Mucosa of descending colon (tissue), 3 donors: ENCODE results near the gene HOXB5. TPM values are rescaled to one million over a fixed set of nuclear protein-coding genes. Genes with fewer than 3 reads are reported as not detected.

ENCODE experiments used
- ATAC-seq: fragments of 200-7000 bp; cut with Tn5 transposase; one replicate; pipeline ENCODE4 v1.9.1; 2020; ENCODE audit warnings: mild to moderate bottlenecking, moderate library complexity
- DNase-seq, 3 donors: peaks; one replicate each; pipeline ENCODE4 v3.0.0-alpha.2; 2020
- H3K36me3 ChIP-seq: fragments of 200-600 bp; one replicate; pipeline ENCODE4 v1.8.0; 2021; ENCODE audit warnings: low read depth, mild to moderate bottlenecking
- H3K4me1 ChIP-seq: fragments of 200-600 bp; one replicate; pipeline ENCODE4 v1.8.0; 2021; ENCODE audit warnings: low read depth, mild to moderate bottlenecking
- H3K4me3 ChIP-seq: fragments of 200-600 bp; one replicate; pipeline ENCODE4 v1.8.0; 2021; ENCODE audit warnings: mild to moderate bottlenecking
- H3K9me3 ChIP-seq: fragments of 200-600 bp; one replicate; pipeline ENCODE4 v1.8.0; 2021; ENCODE audit warnings: mild to moderate bottlenecking
- CTCF ChIP-seq: fragments of 200-600 bp; IDR thresholded peaks from one replicate; pipeline ENCODE4 v1.8.0; 2022; ENCODE audit warnings: antibody characterized with exemption, mild to moderate bottlenecking
- intact Hi-C, 2 donors: fragments of 100-400 bp; cut with DNase I in 1 of 2; cut with micrococcal nuclease in 1 of 2; formaldehyde crosslinking; loops; one replicate each; pipeline versions ENCODE4 v1.11.0 to v1.11.1; 2022; cut with DNase I, micrococcal nuclease
- total RNA-seq, 3 donors: library from RNA; stranded (reverse); fragmentation: NEBNext Ultra II Directional in 2 of 3; extraction: Animal tissue kit (Norgen Biotek cat#: 25700) in 2 of 3; gene quantifications; one replicate each; pipeline versions ENCODE4 v1.2.1 to v1.2.4, GENCODE V29; 2021 to 2023
- donor health status: DM: no; HTN: no; CAD: no; lungs with moderate emphysema.
- donor health status: DM: no; HTN: no; CAD: no.
- donor health status: DM: no; HTN: yes; CAD: no.

The HOXB5 gene
- total RNA-seq, 3 donors from 2014 or later = 16.2 to 29.3 (median 19.9) TPM

GRCh38 chr17:48608494-48608834, 14.9 kb upstream of the HOXB5 start:
- DNase-seq = no peak
- intact Hi-C loops = no loop called here
- no peak for ATAC-seq
- Histone ChIP-seq H3K4me1 (peaks cover 21% of the 10 kb centered on the region), H3K36me3 (no peaks in the 10 kb centered on the region), H3K4me3 (no peak overlapping the region), H3K9me3 (no peaks in the 10 kb centered on the region)
- no peak for TF ChIP-seq CTCF

- Histone ChIP-seq H3K4me1 (peaks cover 13% of the 10 kb centered on the region), H3K36me3 (no peaks in the 10 kb centered on the region), H3K4me3 (no peak overlapping the region), H3K9me3 (no peaks in the 10 kb centered on the region)
- DNase-seq (no peak), ATAC-seq (no peak)
- TF ChIP-seq CTCF = no peak
- intact Hi-C loops = no loop called here
Observed at GRCh38 chr17:48606892-48607614, 13.5 kb upstream of the HOXB5 start.

- intact Hi-C loops = no loop called here
- Histone ChIP-seq H3K36me3 (no peaks in the 10 kb centered on the region), H3K9me3 (no peaks in the 10 kb centered on the region), H3K4me3 (no peak overlapping the region), H3K4me1 (peaks cover 9% of the 10 kb centered on the region)
- TF ChIP-seq CTCF = no peak
- ATAC-seq = no peak
- DNase-seq = no peak
Observed at GRCh38 chr17:48605991-48606891, 12.7 kb upstream of the HOXB5 start.

DNA sequence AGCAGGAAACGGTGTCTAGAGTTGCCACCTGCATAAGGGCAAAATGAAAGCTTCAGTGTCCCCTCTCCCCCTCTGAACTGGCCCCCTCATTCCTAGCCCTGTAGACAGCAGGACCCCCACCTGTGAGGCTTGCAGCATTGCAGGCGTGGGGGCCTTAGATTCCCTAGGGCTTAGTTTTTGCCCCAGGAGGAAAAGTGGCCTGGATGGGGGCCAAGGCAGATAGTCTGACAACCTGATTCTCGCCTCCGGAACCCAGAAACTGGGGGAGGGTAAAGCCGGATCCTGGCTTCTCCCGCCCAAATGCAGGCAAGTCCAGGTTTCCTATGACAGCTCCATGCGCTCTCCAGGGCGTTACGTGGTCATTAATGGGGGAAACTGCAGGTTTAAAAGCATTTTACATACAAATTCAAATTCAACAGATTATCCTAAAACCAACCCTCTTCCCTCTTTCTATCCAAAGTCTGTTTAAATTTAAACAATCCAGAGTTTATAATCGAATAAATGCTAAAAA, 11.9 kb upstream of the HOXB5 start:
- TF ChIP-seq CTCF = no peak
- H3K36me3 ChIP-seq = no peaks in the 10 kb centered on the region
- ATAC-seq = no peak
- H3K4me3 ChIP-seq = no peak overlapping the region
- peak in 2 of 3 donors; percentile 49 to 54 for DNase-seq
- no peaks in the 10 kb centered on the region for H3K9me3 ChIP-seq
- intact Hi-C loops = no loop called here
- peaks cover 12% of the 10 kb centered on the region for H3K4me1 ChIP-seq

- peak; percentile 84 to 93 (median 86) for DNase-seq
- peak; percentile 64 for ATAC-seq
Observed at GRCh38 chr17:48604770-48605329, 11.3 kb upstream of the HOXB5 start, which contains the start of gene HOXB6. Gene HOXB6 (minus strand): TSS chr17:48604986. CDS start chr17:48598150, 6,836 bp downstream.

More at GRCh38 chr17:48604770-48605329, 11.3 kb upstream of the HOXB5 start, which contains the start of gene HOXB6:
- Histone ChIP-seq H3K4me1 (peaks cover 18% of the 10 kb centered on the region), H3K9me3 (no peaks in the 10 kb centered on the region), H3K36me3 (no peaks in the 10 kb centered on the region), H3K4me3 (peak within 1 kb of the TSS; percentile 54)
- intact Hi-C loops = no loop called here
- no peak for TF ChIP-seq CTCF
